Colonic mucosa (tissue), 4 donors: Measurements from ENCODE around the gene TUBGCP2. TPM values are rescaled to one million over a fixed set of nuclear protein-coding genes. Genes with fewer than 3 reads are reported as not detected.

ENCODE experiments used
- DNase-seq: peaks from one replicate; pipeline ENCODE4 v3.0.0-alpha.2; 2020
- H3K27ac ChIP-seq: fragments of 200-600 bp; one replicate; pipeline ENCODE4 v1.8.0; 2021
- H3K27me3 ChIP-seq: fragments of 200-600 bp; one replicate; pipeline ENCODE4 v1.8.0; 2021
- H3K36me3 ChIP-seq: fragments of 200-600 bp; one replicate; pipeline ENCODE4 v1.8.0; 2021
- H3K4me1 ChIP-seq: fragments of 200-600 bp; one replicate; pipeline ENCODE4 v1.8.0; 2021; ENCODE audit warnings: mild to moderate bottlenecking
- H3K4me3 ChIP-seq: fragments of 200-600 bp; one replicate; pipeline ENCODE4 v1.8.0; 2021
- H3K9ac ChIP-seq, 2 donors: one replicate each; pipeline ENCODE4 v1.7.0; 2013; ENCODE audit warnings: control low read depth in 2 of 2, low read depth in 2 of 2, low read length in 2 of 2
- H3K9me3 ChIP-seq: fragments of 200-600 bp; one replicate; pipeline ENCODE4 v1.8.0; 2021
- CTCF ChIP-seq: fragments of 200-600 bp; IDR thresholded peaks from one replicate; pipeline ENCODE4 v1.8.0; 2022; ENCODE audit warnings: antibody characterized with exemption, mild to moderate bottlenecking
- intact Hi-C: fragments of 100-400 bp; cut with DNase I; formaldehyde crosslinking; loops from one replicate; pipeline ENCODE4 v1.14.1; 2022
- total RNA-seq, 2 donors: library from RNA; stranded (reverse); fragmentation: NEBNext Ultra II Directional in 1 of 2; extraction: Animal tissue kit (Norgen Biotek cat#: 25700) in 1 of 2; gene quantifications; one replicate each; pipeline ENCODE4 v1.2.1, GENCODE V29; 2021
- donor health status: healthy.
- donor health status: DM: no; HTN: no; CAD: no.
- donor health status: DM: no; HTN: no; CAD: no.

The TUBGCP2 gene
- total RNA-seq, 2 donors from 2014 or later = 64.7 to 67.5 TPM

DNA sequence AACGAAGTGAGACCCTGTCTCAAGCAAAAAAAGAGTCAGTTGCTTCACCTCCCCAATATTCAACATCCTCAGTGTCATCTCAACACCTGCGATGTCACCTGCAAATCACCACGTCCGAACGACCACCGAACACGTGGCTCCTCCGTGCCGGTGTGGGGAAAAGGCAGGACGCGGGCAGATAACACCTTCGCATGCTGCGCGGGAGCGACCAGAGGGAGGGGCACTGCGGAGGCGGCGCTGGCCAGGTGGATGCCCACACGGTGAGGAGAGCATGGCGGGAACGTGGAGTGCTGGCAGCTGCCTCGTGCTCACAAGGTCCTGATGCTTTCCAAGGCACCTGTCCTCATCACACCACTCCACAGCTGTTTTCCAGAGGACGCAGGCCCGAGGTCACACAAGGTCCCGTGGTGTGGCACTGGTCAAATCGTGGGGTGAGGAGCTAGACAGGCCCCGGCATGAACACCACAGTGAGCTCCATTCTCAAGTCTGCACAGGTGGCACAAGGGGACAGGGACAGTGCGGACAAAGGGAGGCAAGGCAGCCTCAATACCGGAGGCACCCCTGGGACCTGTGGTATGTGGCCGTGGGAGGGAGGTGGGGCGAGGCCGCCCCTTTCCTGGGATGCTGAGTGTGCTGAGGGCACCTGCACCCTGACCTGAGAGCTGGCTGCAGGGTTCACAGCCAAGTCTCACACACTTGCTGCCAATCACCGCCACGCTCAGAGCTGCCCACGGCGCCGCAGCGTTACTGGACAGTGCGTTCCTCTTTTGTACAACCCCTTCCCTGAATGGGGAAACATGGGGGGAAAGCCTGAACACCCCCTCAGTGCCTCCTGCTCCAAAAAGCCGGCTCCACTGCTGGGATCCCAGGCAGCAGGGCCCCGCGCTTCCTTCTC, 13.0 kb downstream of the TUBGCP2 start:
- Histone ChIP-seq H3K36me3 (peaks cover 46% of the 10 kb centered on the region), H3K27ac (no peak overlapping the region), H3K9me3 (no peaks in the 10 kb centered on the region), H3K4me1 (no peaks in the 10 kb centered on the region), H3K4me3 (no peak overlapping the region), H3K27me3 (no peaks in the 10 kb centered on the region), H3K9ac (no peak overlapping the region)
- intact Hi-C loops = loop anchor here (10.0 kb wide), 1 partner anchor 151 kb away; no protein-coding TSS in a partner anchor
- no peak for DNase-seq
- no peak for TF ChIP-seq CTCF

GRCh38 chr10:133294189-133294588, 14.5 kb downstream of the TUBGCP2 start:
- Histone ChIP-seq H3K27ac (no peak overlapping the region), H3K9me3 (no peaks in the 10 kb centered on the region), H3K36me3 (peaks cover 36% of the 10 kb centered on the region), H3K4me1 (no peaks in the 10 kb centered on the region), H3K4me3 (no peak overlapping the region), H3K27me3 (no peaks in the 10 kb centered on the region), H3K9ac (no peak overlapping the region)
- TF ChIP-seq CTCF = no peak
- intact Hi-C loops = loop anchor here (10.0 kb wide), 1 partner anchor 149 kb away; no protein-coding TSS in a partner anchor
- DNase-seq = no peak

DNA sequence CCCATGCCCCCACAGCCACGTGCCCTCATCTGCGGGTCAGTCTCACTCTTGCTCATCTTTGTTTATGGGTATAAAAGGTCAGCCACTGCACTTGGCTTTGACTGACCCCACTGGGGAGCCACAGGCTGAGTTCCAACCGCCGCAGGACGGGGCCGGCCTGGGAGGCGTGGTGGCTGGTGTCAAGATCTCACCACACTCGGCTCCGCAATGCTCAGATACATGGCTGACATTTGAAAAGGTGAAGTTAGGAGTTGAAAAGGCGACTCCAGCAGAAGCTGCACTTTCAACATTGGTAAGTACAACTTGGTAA, 14.9 kb downstream of the TUBGCP2 start:
- no peak for DNase-seq
- H3K4me3 ChIP-seq = no peak overlapping the region
- H3K9ac ChIP-seq = no peak overlapping the region
- H3K4me1 ChIP-seq = no peaks in the 10 kb centered on the region
- H3K27ac ChIP-seq = no peak overlapping the region
- TF ChIP-seq CTCF = no peak
- H3K27me3 ChIP-seq = no peaks in the 10 kb centered on the region
- no peaks in the 10 kb centered on the region for H3K9me3 ChIP-seq
- intact Hi-C loops = loop anchor here (10.0 kb wide), 1 partner anchor 149 kb away; no protein-coding TSS in a partner anchor
- H3K36me3 ChIP-seq = peaks cover 31% of the 10 kb centered on the region

GRCh38 chr10:133292919-133293809, 15.5 kb downstream of the TUBGCP2 start:
- DNase-seq = no peak
- intact Hi-C loops = loop anchor here (10.0 kb wide), 1 partner anchor 148 kb away; no protein-coding TSS in a partner anchor
- no peaks in the 10 kb centered on the region for H3K27me3 ChIP-seq
- H3K4me1 ChIP-seq = no peaks in the 10 kb centered on the region
- H3K36me3 ChIP-seq = peaks cover 25% of the 10 kb centered on the region
- H3K27ac ChIP-seq = no peak overlapping the region
- no peaks in the 10 kb centered on the region for H3K9me3 ChIP-seq
- no peak overlapping the region for H3K9ac ChIP-seq
- no peak for TF ChIP-seq CTCF
- H3K4me3 ChIP-seq = no peak overlapping the region

DNA sequence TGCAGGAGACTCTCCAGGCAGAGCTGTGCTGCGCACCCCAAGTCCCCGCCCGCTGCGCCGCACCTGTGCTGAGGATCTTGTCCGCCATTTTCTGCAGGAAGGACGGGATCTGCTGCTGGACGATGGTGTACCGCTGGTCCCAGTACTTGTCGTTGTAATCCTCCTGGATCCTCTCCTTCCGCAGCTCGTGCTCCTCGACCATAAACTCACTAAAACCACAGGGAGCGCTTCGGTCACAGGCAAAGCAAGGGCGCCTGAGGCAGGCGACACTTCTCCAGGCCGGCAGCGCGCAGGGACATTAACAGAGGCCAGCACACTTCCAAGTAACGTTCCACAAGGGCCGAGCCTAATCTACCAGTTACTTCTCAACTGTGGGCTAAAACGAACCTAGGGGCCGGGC, 18.9 kb downstream of the TUBGCP2 start:
- H3K4me1 ChIP-seq = no peaks in the 10 kb centered on the region
- no peak overlapping the region for H3K4me3 ChIP-seq
- no peak for TF ChIP-seq CTCF
- no peak overlapping the region for H3K27ac ChIP-seq
- no peak for DNase-seq
- no peaks in the 10 kb centered on the region for H3K27me3 ChIP-seq
- intact Hi-C loops = loop anchor here (10.0 kb wide), 1 partner anchor 145 kb away; no protein-coding TSS in a partner anchor
- no peak overlapping the region for H3K9ac ChIP-seq
- H3K36me3 ChIP-seq = peaks cover under 1% of the 10 kb centered on the region
- no peaks in the 10 kb centered on the region for H3K9me3 ChIP-seq
